NCI-H69 (cell line): Measurements from ENCODE around the gene SDR9C7.
A peak's percentile ranks its signal among the peaks of the same experiment; 100 is the strongest.
"Not testable (repeated sequence)": the region's sequence is repeated elsewhere in the genome, so short reads cannot be mapped to it uniquely, and the experiment has no call there.

Experiments
- DNase-seq: peaks from one replicate; lab custom pipeline; 2025; lab: John Stamatoyannopoulos, UW

Gene SDR9C7

DNA sequence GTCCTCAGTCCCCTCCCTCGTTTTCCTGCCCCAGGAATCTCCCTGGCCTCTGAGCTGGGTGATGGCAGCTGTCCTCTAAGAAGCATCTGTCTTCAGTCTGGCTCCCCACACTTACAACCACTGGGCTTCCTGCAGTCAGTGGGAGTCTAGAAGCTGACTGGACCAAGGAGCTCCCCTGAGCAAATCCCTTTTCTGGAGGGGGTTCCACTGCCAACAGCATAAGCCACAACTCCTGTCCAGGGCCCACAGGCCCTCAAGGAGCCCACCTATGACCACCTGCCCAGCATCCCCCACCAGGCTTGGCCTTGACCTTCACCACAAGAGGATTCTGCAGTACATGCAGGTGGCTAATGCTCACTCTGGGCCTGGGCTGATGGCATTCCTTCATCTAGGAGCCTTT lies 19.1 kb upstream of the SDR9C7 start:
- no peak for DNase-seq

- DNase-seq = no peak
Measured at GRCh38 chr12:56951582-56952339, 17.6 kb upstream of the SDR9C7 start.

GRCh38 chr12:56948881-56949280 lies 14.7 kb upstream of the SDR9C7 start:
- DNase-seq = no peak

DNA sequence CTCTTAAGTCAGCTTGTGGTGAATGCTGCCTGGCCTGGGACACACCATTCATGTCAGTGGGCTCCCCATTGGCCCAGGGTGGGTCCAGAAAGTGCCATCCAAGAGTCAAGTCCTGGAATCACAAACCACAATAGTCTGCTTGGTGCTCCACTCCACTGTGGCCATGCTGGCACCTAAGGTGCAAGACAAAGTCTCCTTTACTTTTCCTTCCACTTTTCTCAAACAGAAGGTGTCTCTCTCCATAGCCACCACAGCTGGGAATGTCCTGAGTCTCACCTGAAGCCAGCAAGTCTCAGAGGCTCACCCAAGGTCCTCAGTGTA lies 14.2 kb upstream of the SDR9C7 start:
- no peak for DNase-seq

GRCh38 chr12:56947633-56948456 lies 13.6 kb upstream of the SDR9C7 start:
- peak; percentile 25 for DNase-seq

GRCh38 chr12:56943878-56944277 lies 9.7 kb upstream of the SDR9C7 start:
- DNase-seq = no peak

DNA sequence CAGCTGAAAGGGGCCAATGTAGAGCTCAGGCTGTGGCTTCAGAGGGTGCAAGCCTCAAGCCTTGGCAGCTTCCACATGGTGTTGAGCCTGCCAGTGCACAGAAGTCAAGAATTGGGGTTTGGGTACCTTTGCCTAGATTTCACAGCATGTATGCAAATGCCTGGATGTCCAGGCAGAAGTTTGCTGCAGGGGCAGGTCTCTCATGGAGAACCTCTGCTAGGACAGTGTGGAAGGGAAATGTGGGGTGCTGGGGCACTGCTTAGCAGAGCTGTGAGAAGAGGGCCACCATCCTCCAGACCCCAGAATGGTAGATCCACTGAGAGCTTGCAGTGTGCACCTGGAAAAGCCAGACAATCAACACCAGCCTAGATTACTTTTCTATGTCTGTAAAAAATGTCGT lies 9.2 kb upstream of the SDR9C7 start:
- not testable (repeated sequence) for DNase-seq

DNA sequence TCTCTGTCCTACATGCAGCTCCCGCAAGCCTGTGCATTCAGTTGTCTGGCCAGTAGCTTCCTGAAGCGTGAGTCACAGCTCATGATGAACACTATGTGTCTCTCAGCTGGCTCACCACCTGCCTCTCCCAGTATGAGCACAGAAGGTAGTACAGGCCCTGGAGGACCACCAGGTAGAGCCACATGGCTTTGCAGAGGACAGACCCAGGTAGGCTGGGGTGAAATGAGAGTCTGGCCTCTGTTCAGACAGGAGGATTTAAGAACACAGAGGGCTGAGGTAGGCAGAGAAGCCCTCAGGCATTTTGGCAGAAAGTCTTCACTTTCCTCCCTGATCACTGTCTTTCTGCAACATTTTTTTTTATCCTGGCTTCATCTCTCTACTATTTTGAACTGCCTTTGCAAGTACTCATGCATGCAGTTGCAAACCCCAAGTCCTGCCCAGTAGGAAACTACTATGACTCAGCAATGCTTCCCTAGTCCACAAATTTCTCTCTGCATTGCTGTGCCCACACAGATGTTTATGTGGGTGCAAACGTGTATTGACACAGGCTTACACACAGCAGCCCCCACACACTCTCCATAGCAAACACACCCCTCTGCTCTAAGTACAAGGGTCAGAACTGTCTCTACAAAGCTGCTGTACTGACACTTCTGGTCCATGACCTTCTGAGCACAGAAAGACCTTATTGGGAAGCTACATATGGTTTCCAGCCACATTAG lies 7.2 kb upstream of the SDR9C7 start:
- DNase-seq = no peak

GRCh38 chr12:56940942-56941298 lies 6.7 kb upstream of the SDR9C7 start:
- not testable (repeated sequence) for DNase-seq

- DNase-seq = no peak
Measured at GRCh38 chr12:56935752-56936151, 1.5 kb upstream of the SDR9C7 start.

- DNase-seq = no peak
Measured at GRCh38 chr12:56935157-56935556, 949 bp upstream of the SDR9C7 start.

GRCh38 chr12:56932867-56933266 lies 1.3 kb downstream of the SDR9C7 start:
- DNase-seq = no peak

DNA sequence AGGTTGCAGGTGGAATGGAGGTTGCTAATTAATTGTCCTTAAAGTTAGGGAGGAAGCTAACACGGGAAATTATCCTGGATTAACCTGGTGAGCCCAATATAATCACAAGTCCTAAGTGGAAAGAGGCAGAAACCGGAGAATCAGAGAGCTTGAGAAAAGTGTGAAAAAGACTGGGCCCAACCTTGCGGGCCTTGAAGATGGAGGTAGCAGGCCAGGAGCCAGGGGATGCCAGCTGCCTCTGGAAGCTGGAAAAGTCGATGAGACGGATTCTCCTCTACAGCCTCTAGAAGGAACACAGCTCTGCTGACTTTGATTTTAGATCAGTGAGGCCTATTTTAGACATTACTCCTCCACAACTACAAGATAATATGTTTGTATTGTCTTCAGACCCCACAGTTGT lies 2.1 kb downstream of the SDR9C7 start:
- DNase-seq = no peak

DNA sequence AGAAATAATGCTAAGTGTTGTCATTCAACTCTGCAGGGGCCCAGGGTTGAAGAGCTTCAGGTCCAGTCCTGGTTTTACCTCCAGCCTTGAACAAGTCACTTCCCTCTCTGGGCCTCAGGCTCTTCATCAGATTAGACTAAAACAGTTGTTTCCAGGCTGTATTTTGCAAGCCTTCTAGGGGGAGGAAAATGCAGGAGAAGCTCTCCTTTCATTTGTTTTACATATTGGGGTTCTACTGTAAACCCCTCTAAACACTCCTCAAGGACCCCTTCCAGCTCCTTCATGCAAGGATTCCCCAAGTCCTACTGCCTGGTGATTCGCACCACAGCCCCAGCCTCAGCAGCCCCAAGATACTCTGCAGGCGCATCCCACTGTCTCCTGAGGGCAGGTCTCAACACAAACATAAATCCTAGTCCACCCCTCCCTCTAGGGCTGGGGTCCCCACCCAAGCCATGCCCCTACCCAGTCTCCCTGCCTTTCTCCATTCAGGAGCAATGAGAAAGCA lies 2.7 kb downstream of the SDR9C7 start:
- DNase-seq = peak; percentile 33

- no peak for DNase-seq
Measured at GRCh38 chr12:56930241-56930640, 4.0 kb downstream of the SDR9C7 start.

GRCh38 chr12:56929780-56930179 lies 4.4 kb downstream of the SDR9C7 start:
- no peak for DNase-seq

DNA sequence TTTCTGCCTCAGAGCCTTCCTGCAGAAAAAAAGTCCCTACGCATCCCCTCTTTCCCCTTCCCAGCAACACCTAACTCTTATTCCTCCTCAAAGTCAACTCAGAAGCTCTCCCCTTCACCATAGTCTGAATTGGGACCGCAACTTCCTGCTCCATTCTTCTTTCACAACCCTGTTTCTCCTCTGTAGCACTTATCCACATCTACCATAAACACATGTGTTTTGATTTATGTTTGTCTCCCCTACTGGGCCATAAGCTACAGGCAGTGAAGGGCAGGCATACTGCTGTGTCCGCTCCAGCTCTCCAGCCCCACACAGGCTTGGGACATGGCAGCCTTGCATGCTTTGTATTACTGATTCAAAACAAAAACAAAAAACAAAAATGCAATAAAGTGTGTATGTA lies 5.9 kb downstream of the SDR9C7 start:
- no peak for DNase-seq

- no peak for DNase-seq
Measured at GRCh38 chr12:56927281-56927680, 6.9 kb downstream of the SDR9C7 start.

- no peak for DNase-seq
Measured at GRCh38 chr12:56922031-56922430, 12.2 kb downstream of the SDR9C7 start.

DNA sequence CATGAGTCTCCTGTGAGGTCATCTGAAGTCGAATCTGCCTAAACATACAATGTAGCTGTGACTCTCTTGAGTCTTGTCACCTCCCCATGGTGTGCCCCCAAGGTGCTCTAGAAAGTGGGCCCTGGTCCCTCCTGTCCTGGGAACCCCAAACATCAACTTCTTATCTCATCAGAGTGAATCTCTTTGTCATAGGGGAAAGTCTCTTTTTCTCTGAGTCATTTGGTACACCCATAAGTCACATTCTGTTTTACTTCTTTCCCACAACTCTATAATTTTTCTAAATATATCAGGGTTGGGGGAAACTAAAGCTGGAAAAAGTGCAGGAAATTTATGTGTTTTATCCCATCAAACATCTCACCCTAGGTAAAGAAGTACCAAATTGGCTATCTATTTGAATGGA lies 12.9 kb downstream of the SDR9C7 start:
- DNase-seq = no peak

DNA sequence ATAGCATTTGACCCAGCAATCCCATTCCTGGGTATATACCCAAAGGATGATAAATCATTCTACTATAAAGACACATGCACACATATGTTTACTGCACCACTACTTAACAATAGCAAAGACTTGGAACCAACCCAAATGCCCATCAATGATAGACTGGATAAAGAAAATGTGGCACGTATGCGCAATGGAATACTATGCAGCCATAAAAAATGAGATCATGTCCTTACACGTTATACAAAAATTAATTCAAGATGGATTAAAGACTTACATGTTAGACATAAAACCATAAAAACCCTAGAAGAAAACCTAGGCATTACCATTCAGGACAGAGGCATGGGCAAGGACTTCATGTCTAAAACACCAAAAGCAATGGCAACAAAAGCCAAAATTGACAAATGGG lies 16.1 kb downstream of the SDR9C7 start:
- not testable (repeated sequence) for DNase-seq

GRCh38 chr12:56916996-56917333 lies 17.2 kb downstream of the SDR9C7 start:
- DNase-seq = no peak
